ENCODE data around the gene OR5C1.
"Not testable (repeated sequence)": the region's sequence is repeated elsewhere in the genome, so short reads cannot be mapped to it uniquely, and the experiment has no call there.

OR5C1 gene
- total RNA-seq = 0 reads per million in 2 donors

GRCh38 chr9:122788831-122789230, at the start of gene OR5C1:
TSS of gene OR5C1 (plus strand) at chr9:122788933. CDS start at chr9:122788933, 0 bp downstream.
- DNase-seq = no peak

- DNase-seq = no peak
Measured at GRCh38 chr9:122742003-122742402, 46.7 kb upstream of the OR5C1 start, which contains the start of gene OR1L6. TSS of gene OR1L6 (plus strand) at chr9:122742303. CDS start at chr9:122749848, 7,545 bp downstream.

GRCh38 chr9:122754825-122755224, 33.9 kb upstream of the OR5C1 start:
- no peak for DNase-seq

- no peak for DNase-seq
Measured at GRCh38 chr9:122767817-122768216, 20.9 kb upstream of the OR5C1 start.

- DNase-seq = no peak
Measured at GRCh38 chr9:122777052-122777451, 11.7 kb upstream of the OR5C1 start.

GRCh38 chr9:122777935-122778627, 10.7 kb upstream of the OR5C1 start:
- no peak for DNase-seq

- DNase-seq = no peak
Measured at GRCh38 chr9:122779181-122779580, 9.6 kb upstream of the OR5C1 start.

- no peak for DNase-seq
Measured at GRCh38 chr9:122780026-122780425, 8.7 kb upstream of the OR5C1 start.

- DNase-seq = no peak
Measured at GRCh38 chr9:122781671-122782070, 7.1 kb upstream of the OR5C1 start.

GRCh38 chr9:122785269-122785668, 3.5 kb upstream of the OR5C1 start:
- DNase-seq = no peak

- no peak for DNase-seq
Measured at GRCh38 chr9:122786338-122786737, 2.4 kb upstream of the OR5C1 start.

GRCh38 chr9:122789256-122790046, 718 bp downstream of the OR5C1 start:
- DNase-seq = no peak

- DNase-seq = no peak
Measured at GRCh38 chr9:122791872-122792669, 3.3 kb downstream of the OR5C1 start.

- DNase-seq = no peak
Measured at GRCh38 chr9:122797316-122798063, 8.8 kb downstream of the OR5C1 start.

- DNase-seq = no peak
Measured at GRCh38 chr9:122800066-122801060, 11.6 kb downstream of the OR5C1 start, which contains the start of gene OR1K1. TSS of gene OR1K1 (plus strand) at chr9:122800123. CDS start at chr9:122800123, 0 bp downstream.

GRCh38 chr9:122806661-122807060, 17.9 kb downstream of the OR5C1 start:
- peak in 1 of 5 experiments; percentile 19 for DNase-seq

- peak in 2 of 5 experiments; percentile 30 to 87 for DNase-seq
Measured at GRCh38 chr9:122807271-122807900, 18.7 kb downstream of the OR5C1 start.

GRCh38 chr9:122808141-122808540, 19.4 kb downstream of the OR5C1 start:
- DNase-seq = peak in 1 of 5 experiments; percentile 62

GRCh38 chr9:122809261-122809660, 20.5 kb downstream of the OR5C1 start:
- not testable (repeated sequence) for DNase-seq

GRCh38 chr9:122810306-122810946, 21.7 kb downstream of the OR5C1 start:
- peak; percentile 35 to 76 (median 57) for DNase-seq

Measured in T-helper 2 cell (primary cell).